GM12878 (cell line): ENCODE results near the gene KRT20. TPM values are rescaled to one million over a fixed set of nuclear protein-coding genes. Genes with fewer than 3 reads are reported as not detected.

Source experiments
- ATAC-seq: fragments of 200-7000 bp; cut with Tn5 transposase; 3 replicates; pipeline ENCODE4 v1.9.1; 2020; ENCODE audit warnings: mild to moderate bottlenecking, moderate library complexity
- BruUV-seq: library from RNA; stranded (reverse); fragments of 400-500 nt; replicated peaks from 2 replicates; lab custom pipeline; 2021; lab: Mats Ljungman, UMichigan
- CTCF ChIA-PET: fragments of 300-600 bp; sonication (Branson Sonifier 250); formaldehyde crosslinking; extraction: SDS; loops from one replicate; lab custom pipeline; 2021; ENCODE audit warnings: inconsistent platforms; lab: Yijun Ruan, JAX
- POLR2A ChIA-PET: fragments of 350-600 bp; formaldehyde crosslinking; extraction: SDS; loops from one replicate; lab custom pipeline; 2021; ENCODE audit warnings: inconsistent platforms; lab: Charles Lee
- RAD21 ChIA-PET: fragments of 300-600 bp; sonication (Branson Sonifier 250); formaldehyde crosslinking; loops from one replicate; lab custom pipeline; 2023; ENCODE audit warnings: antibody characterized with exemption; ENCODE audit not compliant: unreplicated experiment; lab: Charles Lee
- SMC1A ChIA-PET: fragments of 300-600 bp; sonication (Branson Sonifier 250); formaldehyde crosslinking; loops from one replicate; lab custom pipeline; 2023; ENCODE audit not compliant: unreplicated experiment, uncharacterized antibody; lab: Charles Lee
- DNase-seq: peaks from one replicate; pipeline ENCODE4 v3.0.0-alpha.2; 2011; ENCODE audit warnings: low read depth, low spot score
- FAIRE-seq: peaks from 3 replicates; lab custom pipeline; 2011; peaks lifted over from hg19 to GRCh38; lab: Jason Lieb, UNC
- H2AFZ ChIP-seq: 2 replicates; pipeline ENCODE4 v1.6.0; 2011; ENCODE audit warnings: low read depth, low read length, control low read depth; ENCODE audit not compliant: control insufficient read depth
- H3K27ac ChIP-seq: 2 replicates; pipeline ENCODE4 v1.5.1; 2011; ENCODE audit warnings: control low read depth; ENCODE audit not compliant: control insufficient read depth, insufficient read depth
- H3K27me3 ChIP-seq, 2 experiments: replicated peaks in 1 of 2; 2 replicates each; pipeline versions ENCODE4 v1.6.0 to v1.6.1; 2011; ENCODE audit warnings: low read length in 1 of 2; ENCODE audit not compliant: control insufficient read depth in 2 of 2, insufficient read depth in 2 of 2
- H3K36me3 ChIP-seq, 2 experiments: 2 replicates each; pipeline ENCODE4 v1.5.1; 2011; ENCODE audit warnings: low read length in 1 of 2; ENCODE audit not compliant: control insufficient read depth in 2 of 2, insufficient read depth in 2 of 2
- H3K4me1 ChIP-seq: 2 replicates; pipeline ENCODE4 v1.6.1; 2011; ENCODE audit warnings: mild to moderate bottlenecking, low read length, moderate library complexity, mixed read lengths; ENCODE audit not compliant: control insufficient read depth, insufficient read depth
- H3K4me2 ChIP-seq: 2 replicates; pipeline ENCODE4 v1.6.0; 2011; ENCODE audit warnings: control low read depth; ENCODE audit not compliant: control insufficient read depth, insufficient read depth
- H3K4me3 ChIP-seq: fragments of 200-600 bp; sonication (generic); 2 replicates; pipeline ENCODE4 v1.5.1; 2016
- H3K79me2 ChIP-seq: 2 replicates; pipeline ENCODE4 v1.6.0; 2011; ENCODE audit warnings: low read length; ENCODE audit not compliant: control insufficient read depth, insufficient read depth
- H3K9ac ChIP-seq: 2 replicates; pipeline ENCODE4 v1.8.0; 2011; ENCODE audit warnings: low read length, control low read depth, mixed read lengths; ENCODE audit not compliant: control insufficient read depth, insufficient read depth
- H3K9me3 ChIP-seq: replicated peaks from 3 replicates; pipeline ENCODE4 v1.5.1; 2011; ENCODE audit warnings: mild to moderate bottlenecking, low read length; ENCODE audit not compliant: control insufficient read depth, insufficient read depth
- H4K20me1 ChIP-seq: 2 replicates; pipeline ENCODE4 v1.6.0; 2011; ENCODE audit not compliant: control insufficient read depth, insufficient read depth
- CBX5 ChIP-seq: sonication (generic); IDR thresholded peaks from 2 replicates; pipeline ENCODE4 v1.6.1; 2016; ENCODE audit warnings: low read depth, moderate library complexity, mild to moderate bottlenecking, inconsistent platforms
- CREB1 ChIP-seq: IDR thresholded peaks from 2 replicates; pipeline ENCODE4 v1.6.1; 2012; ENCODE audit warnings: low read depth, mild to moderate bottlenecking, inconsistent platforms
- ESRRA ChIP-seq: IDR thresholded peaks from 2 replicates; pipeline ENCODE4 v1.6.1; 2012; ENCODE audit warnings: mild to moderate bottlenecking, low read length, improper control_type of control experiment
- GATAD2B ChIP-seq: fragments of 450-650 bp; conservative IDR thresholded peaks from 2 replicates; pipeline ENCODE4 v1.6.1; 2017; ENCODE audit warnings: low read depth, mild to moderate bottlenecking, moderate library complexity
- HDGF ChIP-seq: fragments of 450-650 bp; IDR thresholded peaks from 2 replicates; pipeline ENCODE4 v1.6.1; 2016; ENCODE audit warnings: antibody characterized with exemption
- IKZF2 ChIP-seq, 2 experiments: fragments of 450-650 bp; IDR thresholded peaks; 2 replicates each; pipeline ENCODE4 v1.6.1; 2017; ENCODE audit warnings: mild to moderate bottlenecking in 2 of 2, moderate library complexity in 2 of 2
- MEF2A ChIP-seq: IDR thresholded peaks from 2 replicates; pipeline ENCODE4 v1.6.1; 2011; ENCODE audit warnings: low read depth, mild to moderate bottlenecking, low read length, moderate library complexity; ENCODE audit not compliant: insufficient read depth
- PAX5 ChIP-seq: IDR thresholded peaks from 2 replicates; pipeline ENCODE4 v1.6.1; 2011; ENCODE audit warnings: low read depth, low read length, borderline replicate concordance
- POU2F2 ChIP-seq: IDR thresholded peaks from 3 replicates; pipeline ENCODE4 v1.6.1; 2011; ENCODE audit warnings: low read depth, mild to moderate bottlenecking, low read length, borderline replicate concordance
- RBBP5 ChIP-seq: fragments of 200-600 bp; sonication (generic); conservative IDR thresholded peaks from 2 replicates; pipeline ENCODE4 v1.6.1; 2016
- STAT3 ChIP-seq: IDR thresholded peaks from 2 replicates; pipeline ENCODE4 v1.6.1; 2011; ENCODE audit warnings: low read depth, low read length, improper control_type of control experiment
- TCF12 ChIP-seq: IDR thresholded peaks from 2 replicates; pipeline ENCODE4 v1.6.1; 2011; ENCODE audit warnings: low read depth, mild to moderate bottlenecking, low read length
- ZNF207 ChIP-seq: fragments of 450-650 bp; IDR thresholded peaks from 2 replicates; pipeline ENCODE4 v1.6.1; 2014; ENCODE audit warnings: antibody characterized with exemption, mild to moderate bottlenecking, borderline replicate concordance
- WGBS: methylation state at CpG from one replicate; pipeline ENCODE4 v1.1.6; 2016; ENCODE audit warnings: low lambda C conversion rate; ENCODE audit not compliant: insufficient replicate concordance, insufficient coverage; ENCODE audit errors: missing lambda C conversion rate; 5-methylcytosine and 5-hydroxymethylcytosine counted together
- in situ Hi-C: fragments of 300-500 bp; cut with MboI; formaldehyde crosslinking; loops from 9 replicates; pipeline ENCODE4 v1.14.3; 2018; ENCODE audit warnings: mixed read lengths
- intact Hi-C: fragments of 100-400 bp; cut with micrococcal nuclease; formaldehyde crosslinking; loops from one replicate; pipeline ENCODE4 v1.14.2; 2022; ENCODE audit not compliant: unreplicated experiment
- polyA plus RNA-seq, 11 experiments: library from polyadenylated mRNA; depleted of rRNA in 4 of 11; unstranded in 6 of 11; stranded (reverse) in 5 of 11; fragments of >200 nt; fragmentation: Nextera tagmentation in 4 of 11; fragmentation: Illumina TruSeq in 1 of 11; extraction: Ambion mirVana in 4 of 11; extraction: Trizol in 1 of 11; gene quantifications; 1 replicate in 1 of 11; 2 replicates in 10 of 11; pipeline versions ENCODE4 v1.2.1 to v1.2.3, GENCODE V29; 2011 to 2016; ENCODE audit warnings: inconsistent platforms in 2 of 11, missing spikeins in 2 of 11, low read depth in 1 of 11
- total RNA-seq, 4 experiments: library from RNA; depleted of rRNA in 3 of 4; stranded (reverse); fragments of >200 nt in 3 of 4; fragmentation: Illumina TruSeq in 1 of 4; extraction: Trizol in 1 of 4; gene quantifications; 2 replicates each; pipeline versions ENCODE4 v1.2.1 to v1.2.3, GENCODE V29; 2013 to 2021
- TF ChIP-seq, protein P1 (sequence below): IDR thresholded peaks from 2 replicates; pipeline ENCODE4 v1.6.1; 2012; ENCODE audit warnings: mild to moderate bottlenecking, low read depth, low read length

The KRT20 gene
- total and polyA plus RNA-seq, 10 of the 15 experiments (the other 5 are each of a cell fraction or from before 2014, with no cell fraction given) = 0.23 TPM; not detected in 9

- TF ChIP-seq GATAD2B (no peak), CBX5 (no peak)
Observed at GRCh38 chr17:40832840-40833239, 52.2 kb downstream of the KRT20 start (continued).

- Histone ChIP-seq H4K20me1 (no peaks in the 10 kb centered on the region), H3K4me3 (no peak overlapping the region), H3K4me2 (no peak overlapping the region), H3K36me3 (no peaks in the 10 kb centered on the region), H3K4me1 (no peaks in the 10 kb centered on the region), H3K27ac (no peak overlapping the region), H3K9ac (no peak overlapping the region), H2AFZ (no peak overlapping the region), H3K27me3 (no peaks in the 10 kb centered on the region), H3K9me3 (no peaks in the 10 kb centered on the region), H3K79me2 (no peaks in the 10 kb centered on the region)
- TF ChIP-seq ESRRA (no peak), CREB1 (no peak), CBX5 (no peak), GATAD2B (no peak), PAX5 (no peak), IKZF2 (IDR thresholded peaks at IDR 0.05) (no peak), HDGF (no peak), ZNF207 (no peak), MEF2A (no peak), POU2F2 (no peak), STAT3 (no peak), RBBP5 (no peak), TCF12 (no peak)
- TF ChIP-seq, protein P1, sequence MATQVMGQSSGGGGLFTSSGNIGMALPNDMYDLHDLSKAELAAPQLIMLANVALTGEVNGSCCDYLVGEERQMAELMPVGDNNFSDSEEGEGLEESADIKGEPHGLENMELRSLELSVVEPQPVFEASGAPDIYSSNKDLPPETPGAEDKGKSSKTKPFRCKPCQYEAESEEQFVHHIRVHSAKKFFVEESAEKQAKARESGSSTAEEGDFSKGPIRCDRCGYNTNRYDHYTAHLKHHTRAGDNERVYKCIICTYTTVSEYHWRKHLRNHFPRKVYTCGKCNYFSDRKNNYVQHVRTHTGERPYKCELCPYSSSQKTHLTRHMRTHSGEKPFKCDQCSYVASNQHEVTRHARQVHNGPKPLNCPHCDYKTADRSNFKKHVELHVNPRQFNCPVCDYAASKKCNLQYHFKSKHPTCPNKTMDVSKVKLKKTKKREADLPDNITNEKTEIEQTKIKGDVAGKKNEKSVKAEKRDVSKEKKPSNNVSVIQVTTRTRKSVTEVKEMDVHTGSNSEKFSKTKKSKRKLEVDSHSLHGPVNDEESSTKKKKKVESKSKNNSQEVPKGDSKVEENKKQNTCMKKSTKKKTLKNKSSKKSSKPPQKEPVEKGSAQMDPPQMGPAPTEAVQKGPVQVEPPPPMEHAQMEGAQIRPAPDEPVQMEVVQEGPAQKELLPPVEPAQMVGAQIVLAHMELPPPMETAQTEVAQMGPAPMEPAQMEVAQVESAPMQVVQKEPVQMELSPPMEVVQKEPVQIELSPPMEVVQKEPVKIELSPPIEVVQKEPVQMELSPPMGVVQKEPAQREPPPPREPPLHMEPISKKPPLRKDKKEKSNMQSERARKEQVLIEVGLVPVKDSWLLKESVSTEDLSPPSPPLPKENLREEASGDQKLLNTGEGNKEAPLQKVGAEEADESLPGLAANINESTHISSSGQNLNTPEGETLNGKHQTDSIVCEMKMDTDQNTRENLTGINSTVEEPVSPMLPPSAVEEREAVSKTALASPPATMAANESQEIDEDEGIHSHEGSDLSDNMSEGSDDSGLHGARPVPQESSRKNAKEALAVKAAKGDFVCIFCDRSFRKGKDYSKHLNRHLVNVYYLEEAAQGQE = no peak
- BruUV-seq = no TSS peak
- no peak for DNase-seq
- in situ Hi-C loops = no loop called here
- no peak for FAIRE-seq
- intact Hi-C loops = no loop called here
- CTCF ChIA-PET = interaction anchor here (1.0 kb wide), 1 partner anchor 11 kb away, joined by 3 read pairs; no protein-coding TSS in a partner anchor
- SMC1A ChIA-PET = no interaction called here
- RAD21 ChIA-PET = no interaction called here
- no peak for ATAC-seq
- WGBS = 70% methylated on average over 2 of the region's 2 CpGs
- POLR2A ChIA-PET = no interaction called here
Observed at GRCh38 chr17:40830085-40830776, 54.8 kb downstream of the KRT20 start.
